Retinal pigment epithelial cell (primary cell): ENCODE results near the gene MMP20.
"Not testable (repeated sequence)": the region's sequence is repeated elsewhere in the genome, so short reads cannot be mapped to it uniquely, and the experiment has no call there.

Experiments used
- DNase-seq: peaks from one replicate; pipeline ENCODE4 v3.0.0-alpha.2; 2010; ENCODE audit warnings: low read depth
- H3K4me3 ChIP-seq: 2 replicates; pipeline ENCODE4 v1.5.1; 2011; ENCODE audit warnings: mild to moderate bottlenecking, low read length, control low read depth, moderate library complexity
- CTCF ChIP-seq: conservative IDR thresholded peaks from 2 replicates; pipeline ENCODE4 v1.5.1; 2011; ENCODE audit warnings: low read depth, low read length, control low read depth, inconsistent platforms

The MMP20 gene

GRCh38 chr11:102637731-102638130 lies 12.6 kb upstream of the MMP20 start:
- no peak for DNase-seq
- no peak overlapping the region for H3K4me3 ChIP-seq
- TF ChIP-seq CTCF, result no peak

- no peak for TF ChIP-seq CTCF
- no peak overlapping the region for H3K4me3 ChIP-seq
- DNase-seq, result no peak
Observed at GRCh38 chr11:102633385-102634026, 8.4 kb upstream of the MMP20 start.

GRCh38 chr11:102632026-102632425 lies 6.9 kb upstream of the MMP20 start:
- no peak overlapping the region for H3K4me3 ChIP-seq
- no peak for DNase-seq
- no peak for TF ChIP-seq CTCF

- no peak for DNase-seq
- no peak for TF ChIP-seq CTCF
- no peak overlapping the region for H3K4me3 ChIP-seq
Observed at GRCh38 chr11:102630598-102631448, 5.7 kb upstream of the MMP20 start.

GRCh38 chr11:102629908-102630307 lies 4.8 kb upstream of the MMP20 start:
- H3K4me3 ChIP-seq, DNase-seq: not testable (repeated sequence)

- DNase-seq, result no peak
Observed at GRCh38 chr11:102626676-102627075, 1.5 kb upstream of the MMP20 start.

GRCh38 chr11:102623998-102624397 lies 1.1 kb downstream of the MMP20 start:
- no peak overlapping the region for H3K4me3 ChIP-seq
- DNase-seq, result no peak
- no peak for TF ChIP-seq CTCF

More at GRCh38 chr11:102626676-102627075, 1.5 kb upstream of the MMP20 start:
- TF ChIP-seq CTCF, result no peak
- H3K4me3 ChIP-seq, result no peak overlapping the region
